ENCODE measurements around the gene SYT8.
"Not testable (repeated sequence)": the region's sequence is repeated elsewhere in the genome, so short reads cannot be mapped to it uniquely, and the experiment has no call there.

SYT8 gene

GRCh38 chr11:1834779-1835670, at the start of gene SYT8:
TSS of gene SYT8 (plus strand) at chr11:1834990. CDS start at chr11:1835106, 116 bp downstream.
- DNase-seq (ENCODE audit: insufficient read length, low spot score) (no peak), FAIRE-seq (no peak)
- TF ChIP-seq POLR2A (IDR thresholded peaks at IDR 0.05; ENCODE audit: low read depth, low read length): no peak

GRCh38 chr11:1785749-1786413, 48.9 kb upstream of the SYT8 start:
- no peak for FAIRE-seq
- no peak for TF ChIP-seq POLR2A (IDR thresholded peaks at IDR 0.05; ENCODE audit: low read depth, low read length)
- no peak for DNase-seq (ENCODE audit: insufficient read length, low spot score)

- no peak for DNase-seq (ENCODE audit: insufficient read length, low spot score)
- no peak for FAIRE-seq
- TF ChIP-seq POLR2A (IDR thresholded peaks at IDR 0.05; ENCODE audit: low read depth, low read length): no peak
These were observed 48.3 kb upstream of the SYT8 start for GRCh38 chr11:1786466-1786865.

- no peak for TF ChIP-seq POLR2A (IDR thresholded peaks at IDR 0.05; ENCODE audit: low read depth, low read length)
- FAIRE-seq (no peak), DNase-seq (ENCODE audit: insufficient read length, low spot score) (no peak)
These were observed 42.9 kb upstream of the SYT8 start for GRCh38 chr11:1791912-1792311.

GRCh38 chr11:1792461-1792860, 42.3 kb upstream of the SYT8 start:
- FAIRE-seq (no peak), DNase-seq (ENCODE audit: insufficient read length, low spot score) (no peak)
- no peak for TF ChIP-seq POLR2A (IDR thresholded peaks at IDR 0.05; ENCODE audit: low read depth, low read length)

- no peak for FAIRE-seq
- DNase-seq (ENCODE audit: insufficient read length, low spot score): no peak
- no peak for TF ChIP-seq POLR2A (IDR thresholded peaks at IDR 0.05; ENCODE audit: low read depth, low read length)
These were observed 41.7 kb upstream of the SYT8 start for GRCh38 chr11:1793081-1793480.

GRCh38 chr11:1796413-1797011, 38.3 kb upstream of the SYT8 start:
- FAIRE-seq (no peak), DNase-seq (ENCODE audit: insufficient read length, low spot score) (no peak)
- TF ChIP-seq POLR2A (IDR thresholded peaks at IDR 0.05; ENCODE audit: low read depth, low read length): no peak

GRCh38 chr11:1797391-1798125, 37.2 kb upstream of the SYT8 start:
- no peak for TF ChIP-seq POLR2A (IDR thresholded peaks at IDR 0.05; ENCODE audit: low read depth, low read length)
- DNase-seq (ENCODE audit: insufficient read length, low spot score) (no peak), FAIRE-seq (no peak)

GRCh38 chr11:1803246-1803645, 31.5 kb upstream of the SYT8 start:
- DNase-seq (ENCODE audit: insufficient read length, low spot score) (no peak), FAIRE-seq (no peak)

GRCh38 chr11:1803835-1804519, 30.8 kb upstream of the SYT8 start:
- not testable (repeated sequence) for FAIRE-seq; DNase-seq (ENCODE audit: insufficient read length, low spot score)

More at GRCh38 chr11:1803246-1803645, 31.5 kb upstream of the SYT8 start:
- TF ChIP-seq POLR2A (IDR thresholded peaks at IDR 0.05; ENCODE audit: low read depth, low read length): no peak

- FAIRE-seq (no peak), DNase-seq (ENCODE audit: insufficient read length, low spot score) (no peak)
- no peak for TF ChIP-seq POLR2A (IDR thresholded peaks at IDR 0.05; ENCODE audit: low read depth, low read length)
These were observed 29.3 kb upstream of the SYT8 start for GRCh38 chr11:1805525-1805924.

GRCh38 chr11:1807264-1807995, 27.4 kb upstream of the SYT8 start:
- DNase-seq (ENCODE audit: insufficient read length, low spot score) (no peak), FAIRE-seq (no peak)
- TF ChIP-seq POLR2A (IDR thresholded peaks at IDR 0.05; ENCODE audit: low read depth, low read length): no peak

GRCh38 chr11:1810761-1811160, 24.0 kb upstream of the SYT8 start:
- DNase-seq (ENCODE audit: insufficient read length, low spot score) (no peak), FAIRE-seq (no peak)
- TF ChIP-seq POLR2A (IDR thresholded peaks at IDR 0.05; ENCODE audit: low read depth, low read length): no peak
